Vagina (tissue), 2 donors: ENCODE measurements around the gene ZNF580. TPM values are rescaled to one million over a fixed set of nuclear protein-coding genes. Genes with fewer than 3 reads are reported as not detected.

Source experiments
- DNase-seq, 2 donors: peaks; one replicate each; pipeline ENCODE4 v3.0.0-alpha.2; 2017; ENCODE audit errors: extremely low spot score in 2 of 2
- H3K27ac ChIP-seq: fragments of 200-600 bp; sonication (generic); one replicate; pipeline ENCODE4 v1.5.1; 2019
- H3K27me3 ChIP-seq: fragments of 200-600 bp; sonication (generic); one replicate; pipeline ENCODE4 v1.5.1; 2019
- H3K36me3 ChIP-seq, 2 donors: fragments of 200-600 bp; sonication (generic); one replicate each; pipeline ENCODE4 v1.5.1; 2017 to 2019
- H3K4me1 ChIP-seq: fragments of 200-600 bp; sonication (generic); one replicate; pipeline ENCODE4 v1.5.1; 2019
- H3K4me3 ChIP-seq, 2 donors: fragments of 200-600 bp; sonication (generic); 1 replicate in 1 of 2; 2 replicates in 1 of 2; pipeline ENCODE4 v1.5.1; 2016 to 2019
- H3K9me3 ChIP-seq: fragments of 200-600 bp; sonication (generic); one replicate; pipeline ENCODE4 v1.5.1; 2019
- CTCF ChIP-seq, 3 experiments: fragments of 450-650 bp in 2 of 3; fragments of 200-600 bp in 1 of 3; sonication (generic) in 1 of 3; IDR thresholded peaks; one replicate each; pipeline ENCODE4 v1.5.1; 2017 to 2019; ENCODE audit warnings: antibody characterized with exemption in 3 of 3, mild to moderate bottlenecking in 2 of 3, moderate library complexity in 2 of 3
- POLR2A ChIP-seq, 2 donors: fragments of 450-650 bp; IDR thresholded peaks; one replicate each; pipeline ENCODE4 v1.6.1; 2017; ENCODE audit warnings: antibody characterized with exemption in 2 of 2, mild to moderate bottlenecking in 2 of 2, moderate library complexity in 2 of 2
- POLR2AphosphoS5 ChIP-seq, 2 donors: sonication (generic); formaldehyde crosslinking; IDR thresholded peaks; one replicate each; pipeline ENCODE4 v1.9.0; 2017; ENCODE audit warnings: antibody characterized with exemption in 2 of 2, mild to moderate bottlenecking in 2 of 2, low read depth in 1 of 2; ENCODE audit not compliant: insufficient read depth in 1 of 2
- intact Hi-C: fragments of 100-400 bp; cut with DNase I; formaldehyde crosslinking; loops from one replicate; pipeline ENCODE4 v1.15.1; 2023
- total RNA-seq: library from RNA; depleted of rRNA; stranded (reverse); fragments of >200 nt; gene quantifications from one replicate; pipeline ENCODE4 v1.2.3, GENCODE V29; 2016

Gene ZNF580
- total RNA-seq, 1 donor from 2014 or later = 30.9 TPM

DNA sequence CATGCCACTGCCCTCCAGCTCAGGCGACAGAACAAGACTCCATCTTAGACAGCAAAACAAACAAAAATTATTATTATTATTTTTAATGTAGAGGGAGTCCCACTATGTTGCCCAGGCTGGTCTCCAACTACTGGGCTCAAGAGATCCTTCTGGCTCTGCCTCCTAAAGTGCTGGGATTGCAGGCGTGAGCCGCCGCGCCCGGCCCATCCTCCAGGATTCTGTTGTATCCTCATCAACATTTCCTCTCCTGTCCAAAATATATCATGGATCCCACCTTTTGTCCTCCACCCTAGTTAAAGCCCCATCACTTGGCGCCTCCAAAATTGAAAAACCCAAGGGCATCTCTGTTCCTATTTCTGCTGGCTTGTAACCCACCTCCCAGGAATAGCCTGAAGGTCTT is 17.7 kb upstream of the ZNF580 start:
- Histone ChIP-seq H3K27ac (no peak overlapping the region), H3K9me3 (no peaks in the 10 kb centered on the region), H3K4me1 (peaks cover 14% of the 10 kb centered on the region), H3K27me3 (no peaks in the 10 kb centered on the region), H3K4me3 (no peak overlapping the region), H3K36me3 (no peaks in the 10 kb centered on the region)
- TF ChIP-seq CTCF (IDR thresholded peaks at IDR 0.05) (no peak), POLR2A (IDR thresholded peaks at IDR 0.05) (no peak), POLR2AphosphoS5 (IDR thresholded peaks at IDR 0.05; ENCODE audit: insufficient read depth in 1 of 2, low read depth in 1 of 2) (no peak)
- no peak for DNase-seq
- intact Hi-C loops = no loop called here

- Histone ChIP-seq H3K27me3 (no peaks in the 10 kb centered on the region), H3K9me3 (no peaks in the 10 kb centered on the region), H3K4me3 (peak overlapping the region in 1 of 2 donors; percentile 69), H3K4me1 (peaks cover 14% of the 10 kb centered on the region), H3K27ac (peak overlapping the region; percentile 97), H3K36me3 (no peaks in the 10 kb centered on the region)
- intact Hi-C loops = no loop called here
- TF ChIP-seq CTCF (IDR thresholded peaks at IDR 0.05) (no peak), POLR2AphosphoS5 (IDR thresholded peaks at IDR 0.05; ENCODE audit: insufficient read depth in 1 of 2, low read depth in 1 of 2) (no peak), POLR2A (IDR thresholded peaks at IDR 0.05) (no peak)
- no peak for DNase-seq
These were observed 17.2 kb upstream of the ZNF580 start for GRCh38 chr19:55623561-55623960.

DNA sequence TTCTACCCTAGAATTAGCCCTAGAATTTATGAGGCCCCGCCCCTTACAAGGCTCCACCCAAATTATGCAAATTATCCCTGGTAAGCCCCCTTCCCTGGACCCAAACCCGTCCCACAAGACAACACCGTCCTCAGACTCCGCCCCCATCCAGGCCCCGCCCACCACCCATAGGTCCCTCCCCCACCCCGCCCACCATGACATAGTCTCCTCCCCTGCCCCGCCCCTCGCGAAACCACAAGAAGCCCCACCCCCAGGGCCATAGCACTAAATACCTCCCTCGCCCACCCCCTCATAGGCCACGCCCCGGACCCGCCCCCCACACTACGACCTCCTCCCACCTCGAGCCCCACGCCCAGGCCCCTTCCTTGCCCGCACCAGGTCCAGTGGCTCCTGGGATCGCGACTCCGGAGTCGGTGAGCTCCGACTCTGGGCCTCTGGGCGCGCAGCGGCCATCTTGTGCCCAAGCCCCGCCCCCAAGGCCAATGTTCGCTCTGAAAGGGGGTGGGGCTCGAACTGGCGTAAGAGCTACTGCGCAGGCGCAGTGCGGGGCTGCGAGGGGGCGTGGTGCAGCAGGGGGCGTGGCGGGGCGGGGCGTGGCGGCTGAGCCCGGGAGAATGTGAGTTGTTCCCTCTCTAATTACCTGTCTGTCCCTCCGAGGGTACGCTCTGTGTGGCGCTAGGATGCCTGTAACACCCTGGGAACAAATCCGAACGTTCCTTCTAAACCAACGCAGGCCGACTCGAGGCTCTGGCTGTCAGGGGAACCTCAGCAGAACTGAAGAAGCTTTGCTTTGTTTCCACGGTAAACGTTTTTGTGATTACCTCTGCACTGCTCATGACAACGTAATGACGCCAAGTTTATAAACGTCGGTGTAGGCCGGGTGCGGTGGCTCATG is 16.4 kb upstream of the ZNF580 start, which contains the start of gene ZNF784:
TSS of gene ZNF784 (minus strand) at position 458 of the 895 bp plus-strand sequence. CDS start at position 453, 5 bp downstream.
- peaks cover 14% of the 10 kb centered on the region for H3K4me1 ChIP-seq
- DNase-seq = no peak
- H3K9me3 ChIP-seq = no peaks in the 10 kb centered on the region
- intact Hi-C loops = no loop called here
- TF ChIP-seq CTCF (IDR thresholded peaks at IDR 0.05) (no peak), POLR2A (IDR thresholded peaks at IDR 0.05) (peak in 1 of 2 donors; percentile 8), POLR2AphosphoS5 (IDR thresholded peaks at IDR 0.05; ENCODE audit: insufficient read depth in 1 of 2, low read depth in 1 of 2) (peak; percentile 60 to 68)
- H3K27me3 ChIP-seq = no peaks in the 10 kb centered on the region
- peak within 1 kb of the TSS; percentile 97 for H3K27ac ChIP-seq
- H3K36me3 ChIP-seq = no peaks in the 10 kb centered on the region
- peak within 1 kb of the TSS; percentile 64 to 69 for H3K4me3 ChIP-seq

GRCh38 chr19:55625004-55625326 is 15.8 kb upstream of the ZNF580 start:
- Histone ChIP-seq H3K4me3 (peak overlapping the region; percentile 64 to 69), H3K27ac (peak overlapping the region; percentile 97), H3K4me1 (peaks cover 14% of the 10 kb centered on the region), H3K9me3 (no peaks in the 10 kb centered on the region), H3K36me3 (no peaks in the 10 kb centered on the region), H3K27me3 (no peaks in the 10 kb centered on the region)
- TF ChIP-seq CTCF (IDR thresholded peaks at IDR 0.05) (no peak), POLR2AphosphoS5 (IDR thresholded peaks at IDR 0.05; ENCODE audit: insufficient read depth in 1 of 2, low read depth in 1 of 2) (no peak), POLR2A (IDR thresholded peaks at IDR 0.05) (no peak)
- intact Hi-C loops = no loop called here
- no peak for DNase-seq

- no peak for DNase-seq
- no peaks in the 10 kb centered on the region for H3K9me3 ChIP-seq
- no peaks in the 10 kb centered on the region for H3K27me3 ChIP-seq
- H3K27ac ChIP-seq = no peak overlapping the region
- no peaks in the 10 kb centered on the region for H3K36me3 ChIP-seq
- no peak overlapping the region for H3K4me3 ChIP-seq
- H3K4me1 ChIP-seq = peaks cover 14% of the 10 kb centered on the region
- no peak for TF ChIP-seq POLR2AphosphoS5 (IDR thresholded peaks at IDR 0.05; ENCODE audit: insufficient read depth in 1 of 2, low read depth in 1 of 2)
- no peak for TF ChIP-seq POLR2A (IDR thresholded peaks at IDR 0.05)
- TF ChIP-seq CTCF (IDR thresholded peaks at IDR 0.05) = no peak
- intact Hi-C loops = no loop called here
These were observed 14.5 kb upstream of the ZNF580 start for GRCh38 chr19:55626350-55626749.
